NCI-H1092 treated with DMSO at 0.1 percent for 48 hours (cell line): Measurements from ENCODE around the gene PDE11A.
"Not testable (repeated sequence)": the region's sequence is repeated elsewhere in the genome, so short reads cannot be mapped to it uniquely, and the experiment has no call there.

Experiments used
- DNase-seq: peaks from one replicate; lab custom pipeline; 2025; lab: John Stamatoyannopoulos, UW

The PDE11A gene

DNA sequence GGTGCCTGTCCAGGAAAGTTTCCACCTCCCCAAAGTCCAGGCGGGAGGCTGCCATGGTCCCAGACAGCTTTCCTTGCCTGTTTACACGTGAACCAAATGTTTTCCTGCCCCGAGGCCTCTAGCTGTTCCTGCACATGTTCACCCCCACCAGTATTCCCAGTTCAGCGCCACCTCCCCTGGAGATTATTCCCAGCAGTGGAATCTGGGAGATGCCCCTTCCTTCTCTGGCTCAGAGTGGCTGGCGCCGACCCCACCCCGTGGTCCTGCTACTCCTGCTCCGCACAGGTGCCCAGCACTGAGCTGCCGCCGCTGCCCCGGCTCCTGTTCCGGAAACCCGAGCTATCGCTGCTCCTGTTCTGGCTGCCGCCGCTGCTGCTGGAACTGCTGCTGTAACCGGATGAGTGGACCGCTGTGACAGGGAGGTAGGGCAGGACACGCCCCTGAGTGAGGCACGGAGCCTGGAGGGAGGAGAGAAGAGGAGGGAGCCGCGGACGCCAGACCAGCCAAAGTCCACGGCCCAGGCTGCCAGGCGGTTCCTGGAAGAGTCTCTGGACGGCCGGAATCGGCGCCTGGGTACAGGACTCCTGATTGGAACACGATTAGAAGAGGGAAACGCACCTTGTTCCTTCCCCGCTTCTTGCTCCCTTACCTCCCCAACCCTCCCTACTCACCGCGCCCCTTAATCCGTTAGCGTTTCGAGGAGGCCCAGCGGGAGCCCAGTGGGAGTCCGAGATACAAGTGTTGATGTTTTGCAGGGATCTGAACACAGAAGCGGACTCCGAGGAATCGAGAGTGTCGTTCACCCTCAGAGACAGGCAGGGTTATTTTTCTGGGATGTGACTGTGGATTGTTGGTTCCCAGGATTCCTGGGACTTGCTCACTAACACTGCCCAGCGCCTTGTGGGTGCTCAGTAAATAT is at the start of gene PDE11A:
PDE11A (minus strand) TSS at position 395 of the 919 bp plus-strand sequence; CDS start at position 55, 340 bp downstream.
- DNase-seq = peak; percentile 63

DNA sequence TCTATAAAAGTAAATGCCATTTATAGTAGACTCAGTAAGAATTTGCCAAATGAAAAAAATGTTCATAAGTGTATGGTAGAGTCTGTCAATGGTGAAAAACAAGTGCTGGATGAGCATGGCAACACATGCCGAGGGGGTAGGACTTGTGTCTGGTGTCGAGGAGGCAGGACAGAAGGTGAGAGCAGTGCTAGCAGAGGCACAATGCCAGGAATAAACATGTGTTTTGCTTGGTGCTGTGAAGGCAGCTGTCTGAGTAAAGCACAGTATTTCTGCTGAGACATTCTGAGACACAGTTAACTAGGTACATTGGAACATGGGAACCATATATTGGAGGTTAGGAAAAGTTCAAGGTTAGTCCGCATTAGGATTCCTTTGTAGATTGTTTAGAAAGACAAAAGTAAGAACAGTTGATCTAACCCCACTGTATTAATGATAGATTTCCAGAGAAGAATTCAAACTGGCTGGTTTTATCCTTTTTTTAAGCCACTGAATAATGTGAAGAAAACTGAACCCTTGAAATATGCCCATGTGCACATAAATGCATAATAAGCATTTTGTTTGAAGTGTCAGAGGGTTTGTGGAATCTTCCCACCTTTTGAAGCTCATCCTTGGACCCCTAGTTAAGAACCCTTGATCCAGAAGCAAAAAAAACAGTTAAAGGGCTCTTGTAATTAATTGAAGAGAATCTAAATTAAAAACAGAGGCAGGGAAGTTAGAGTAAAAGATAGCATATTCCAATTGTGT is 46.8 kb upstream of the PDE11A start:
- no peak for DNase-seq

DNA sequence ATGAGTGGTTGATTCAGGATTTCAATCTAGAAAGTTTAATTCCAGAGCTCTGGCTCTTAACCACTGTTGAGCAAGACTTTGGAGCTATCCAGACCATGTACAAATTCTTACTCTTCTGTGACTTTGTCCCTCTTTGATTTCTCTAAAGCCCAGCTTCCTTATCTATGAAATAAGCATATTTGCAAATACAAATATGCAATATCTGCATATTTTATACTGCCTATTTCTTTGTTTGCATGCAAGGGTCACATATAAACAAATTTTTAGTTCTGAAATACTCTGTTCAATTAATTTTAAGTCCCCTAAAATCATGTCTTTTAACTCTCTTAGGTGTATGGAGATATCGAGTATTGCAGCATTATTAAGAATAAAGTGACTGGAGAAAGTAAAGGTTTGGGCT is 45.1 kb upstream of the PDE11A start:
- DNase-seq = no peak

DNA sequence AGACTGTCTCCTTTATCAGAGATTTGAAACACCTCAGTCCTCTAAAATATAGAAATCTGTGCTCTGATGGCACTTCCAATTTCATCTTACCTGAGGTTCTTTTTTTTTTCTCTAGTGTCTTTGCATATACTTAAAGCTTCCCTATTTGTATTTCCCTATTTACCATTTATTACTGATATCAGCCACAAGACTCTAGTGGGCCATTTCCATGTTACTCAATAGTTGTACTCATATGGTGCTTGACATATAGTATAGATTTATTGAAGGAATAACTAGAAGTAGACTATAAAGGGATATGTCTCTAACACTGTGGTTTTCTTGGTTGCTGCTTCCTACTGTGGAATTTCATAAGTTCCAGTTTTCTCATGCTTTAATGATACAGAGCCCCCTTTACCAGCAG is 42.7 kb upstream of the PDE11A start:
- no peak for DNase-seq

DNA sequence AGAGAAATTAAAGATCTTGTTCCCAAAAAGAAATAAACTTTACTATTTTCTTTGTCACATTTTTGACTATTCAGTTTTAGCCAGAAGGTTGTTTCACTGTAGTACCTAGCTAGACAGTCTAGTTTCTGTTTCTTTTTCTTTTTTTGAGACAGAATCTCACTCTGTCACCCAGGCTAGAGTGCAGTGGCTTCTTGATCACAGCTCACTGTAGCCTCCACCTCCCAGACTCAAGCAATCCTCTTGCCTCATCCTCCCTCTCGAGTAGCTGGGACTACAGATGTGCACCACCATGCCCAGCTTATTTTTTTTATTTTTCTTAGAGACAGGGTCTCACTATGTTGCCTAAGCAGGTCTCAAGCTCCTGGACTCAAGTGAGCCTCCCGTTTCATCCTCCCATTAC is 41.9 kb upstream of the PDE11A start:
- no peak for DNase-seq

DNA sequence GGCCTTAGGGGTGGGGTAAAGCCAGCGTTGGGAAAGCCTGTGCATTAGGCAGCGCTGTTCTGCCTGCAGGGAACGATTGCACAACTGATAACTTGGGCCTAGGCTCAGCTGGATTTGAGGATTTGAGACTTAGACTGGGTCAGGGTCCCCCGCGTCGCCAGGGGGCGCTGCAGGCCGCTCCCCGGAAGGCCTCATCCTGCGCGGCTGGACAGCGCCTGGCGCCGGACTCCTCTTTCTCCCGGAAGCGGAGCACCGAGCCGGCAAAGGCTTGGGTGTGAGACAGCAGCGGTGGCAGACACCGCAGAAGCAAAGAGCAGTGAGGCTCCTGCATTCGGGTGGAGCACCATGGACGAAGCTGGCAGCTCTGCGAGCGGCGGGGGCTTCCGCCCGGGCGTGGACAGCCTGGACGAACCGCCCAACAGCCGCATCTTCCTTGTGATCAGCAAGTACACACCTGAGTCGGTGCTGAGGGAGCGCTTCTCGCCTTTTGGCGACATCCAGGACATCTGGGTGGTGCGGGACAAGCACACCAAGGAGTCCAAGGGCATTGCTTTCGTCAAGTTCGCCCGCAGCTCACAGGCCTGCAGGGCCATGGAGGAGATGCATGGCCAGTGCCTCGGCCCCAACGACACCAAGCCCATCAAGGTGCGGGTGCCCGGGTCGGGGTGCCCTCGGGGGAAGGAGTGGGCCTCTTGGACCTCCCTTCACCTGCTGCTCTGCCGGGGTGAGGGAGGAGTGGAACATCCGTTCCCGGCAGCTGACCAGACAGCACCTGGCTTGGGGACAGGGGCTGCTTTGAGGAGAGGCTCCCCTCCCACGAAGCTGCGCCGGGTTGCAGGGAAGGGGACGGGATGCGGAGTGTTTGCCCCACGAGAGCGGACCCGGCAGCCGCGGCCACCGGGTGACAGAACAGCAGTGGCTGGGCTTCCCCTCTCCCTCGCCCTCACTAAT is 39.9 kb upstream of the PDE11A start, which contains the start of gene RBM45:
RBM45 (plus strand) TSS at position 236 of the 951 bp plus-strand sequence; CDS start at position 346, 110 bp downstream.
- peak; percentile 85 for DNase-seq

DNA sequence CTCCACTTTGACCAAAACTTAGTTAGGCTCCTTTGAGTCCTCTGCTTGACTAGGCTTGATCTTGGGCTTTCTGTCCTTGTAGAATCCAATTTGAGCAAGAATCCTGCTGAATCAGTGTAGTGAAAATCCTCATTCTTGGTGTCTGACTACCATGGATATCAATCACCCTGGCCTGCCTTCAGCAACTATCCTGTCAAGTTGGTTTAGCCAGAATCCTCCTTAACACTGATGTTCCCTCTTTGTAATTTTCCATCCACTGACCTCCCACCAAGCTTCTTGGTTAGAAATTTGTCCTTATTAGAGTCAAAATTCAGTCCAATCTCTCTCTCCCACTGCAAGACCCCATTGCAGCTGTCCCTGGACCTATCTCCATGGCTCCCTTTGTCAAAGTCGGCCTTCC is 39.2 kb upstream of the PDE11A start:
- no peak for DNase-seq

DNA sequence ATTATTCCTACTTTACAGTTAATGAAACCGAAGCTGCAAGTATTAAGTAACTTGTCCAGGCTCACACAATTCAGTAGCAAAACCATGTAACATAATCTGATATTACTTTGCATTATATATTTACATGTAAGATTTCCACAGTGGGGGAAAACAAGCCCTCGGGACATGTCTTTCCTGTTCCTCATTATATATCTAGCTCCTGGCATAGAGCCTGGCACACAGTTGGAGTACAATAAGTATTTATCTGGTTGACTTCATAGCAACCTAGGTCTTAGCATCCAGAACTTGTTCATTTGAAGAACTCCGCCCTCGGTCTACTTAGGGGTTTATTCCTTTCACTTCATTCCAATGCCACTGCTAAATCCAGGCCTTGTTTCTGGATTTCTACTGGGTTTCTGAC is 38.1 kb upstream of the PDE11A start:
- DNase-seq = no peak

DNA sequence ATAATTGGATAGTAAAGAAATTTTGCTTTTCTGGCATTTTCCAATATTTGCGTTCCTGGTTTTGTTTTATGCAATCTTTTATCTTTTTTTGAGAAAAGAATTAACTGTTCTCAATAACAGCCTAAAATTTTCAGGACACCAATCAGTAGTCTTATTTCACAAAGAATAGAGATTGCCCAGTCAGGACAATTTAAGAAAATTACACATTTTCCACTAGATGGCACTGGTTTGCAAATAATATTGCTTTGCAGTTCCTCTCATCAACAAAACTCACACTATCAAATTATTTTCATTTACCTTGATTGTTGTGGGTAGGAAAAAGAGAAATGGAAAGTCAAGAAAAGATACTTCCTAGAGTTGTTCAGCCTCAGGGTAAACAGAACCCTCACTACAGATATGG is 37.2 kb upstream of the PDE11A start:
- peak; percentile 55 for DNase-seq

DNA sequence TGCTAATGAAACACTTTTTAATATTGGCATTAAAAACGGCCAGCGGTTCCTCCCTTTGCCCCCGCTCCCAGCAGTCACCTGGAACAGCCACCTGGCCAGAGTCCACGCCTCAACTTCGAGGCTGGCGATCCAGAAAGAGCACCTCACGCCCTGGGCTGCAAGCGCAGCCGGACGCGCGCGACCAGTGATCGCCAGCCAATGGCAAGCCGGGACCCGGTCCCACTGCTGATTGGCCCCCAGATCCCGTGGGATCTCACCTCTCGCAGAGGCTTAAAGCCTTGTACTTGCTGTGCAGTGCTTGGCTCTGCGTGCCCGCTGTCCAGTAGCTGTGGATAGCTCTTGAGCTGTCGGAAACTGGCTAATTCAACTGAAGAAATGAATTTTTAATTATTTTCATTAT is 35.6 kb upstream of the PDE11A start:
- no peak for DNase-seq

DNA sequence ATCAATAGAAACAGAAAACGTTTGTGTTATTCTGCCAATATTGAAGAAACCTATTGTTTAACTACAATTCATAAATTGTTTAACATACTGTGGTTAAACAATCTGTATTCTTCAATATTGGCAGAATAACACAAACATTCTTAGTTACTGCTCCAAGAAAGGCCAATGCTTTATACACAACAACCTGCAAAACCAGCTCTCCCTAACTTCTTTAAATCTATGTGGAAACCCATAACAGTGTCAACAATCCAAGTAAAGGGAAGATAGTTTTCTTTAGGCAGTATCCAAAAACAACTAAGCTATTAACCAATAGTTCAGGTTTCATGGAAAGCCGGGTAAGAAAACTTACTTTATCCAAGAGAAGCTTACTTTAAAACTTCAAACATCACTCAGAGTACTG is 33.5 kb upstream of the PDE11A start:
- no peak for DNase-seq

DNA sequence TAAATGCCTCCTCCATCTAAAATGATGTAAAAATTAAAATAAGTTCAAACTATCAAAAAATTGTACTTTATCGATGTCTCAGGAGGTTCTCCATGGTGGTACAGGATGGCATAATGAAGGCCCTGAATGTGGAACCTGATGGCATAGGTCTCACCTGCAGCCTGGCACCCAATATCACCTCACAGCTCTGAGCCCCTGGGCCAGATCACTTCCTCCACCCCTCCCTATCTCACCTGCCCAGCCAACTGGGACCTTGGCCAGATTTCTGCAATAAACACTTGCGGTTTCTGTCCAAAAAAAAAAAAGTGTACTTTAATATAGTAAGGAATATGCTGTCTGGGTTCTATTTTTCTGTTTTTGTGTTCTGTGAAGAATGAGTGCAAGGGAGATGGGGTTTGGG is 33.0 kb upstream of the PDE11A start:
- DNase-seq = no peak

DNA sequence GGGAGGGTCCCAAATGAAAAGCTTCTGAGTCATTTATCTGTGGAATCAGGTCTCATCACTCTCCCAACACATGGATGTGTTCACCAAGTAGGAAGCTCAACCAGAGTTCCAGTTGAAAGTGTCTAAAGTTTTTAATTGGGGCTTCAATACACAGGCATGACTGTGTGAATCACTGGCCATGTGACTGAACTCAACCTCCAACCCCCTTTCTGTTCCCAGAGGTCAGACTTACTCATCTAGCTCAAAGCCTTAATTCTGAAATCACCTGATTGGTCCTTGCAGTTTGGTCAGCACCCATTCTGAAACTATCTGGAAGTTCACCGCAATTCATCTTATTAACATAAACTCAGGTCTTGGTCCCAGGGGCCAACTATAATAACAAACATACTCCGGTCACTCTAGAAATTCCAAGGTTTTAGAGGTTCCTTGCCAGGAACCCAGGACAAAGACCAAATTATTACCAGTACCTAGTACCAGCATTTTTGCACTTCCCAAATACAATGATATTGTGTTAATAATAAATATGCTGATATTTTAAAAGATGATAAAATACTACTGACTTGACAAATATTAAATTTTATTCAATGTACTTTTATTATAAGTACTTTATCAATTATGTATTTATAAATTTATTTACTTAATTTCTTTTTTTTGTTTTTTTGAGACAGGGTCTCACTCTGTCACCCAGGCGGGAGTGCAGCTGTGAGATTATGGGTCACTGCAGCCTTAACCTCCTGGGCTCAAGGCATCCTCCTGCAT is 28.9 kb upstream of the PDE11A start:
- no peak for DNase-seq

DNA sequence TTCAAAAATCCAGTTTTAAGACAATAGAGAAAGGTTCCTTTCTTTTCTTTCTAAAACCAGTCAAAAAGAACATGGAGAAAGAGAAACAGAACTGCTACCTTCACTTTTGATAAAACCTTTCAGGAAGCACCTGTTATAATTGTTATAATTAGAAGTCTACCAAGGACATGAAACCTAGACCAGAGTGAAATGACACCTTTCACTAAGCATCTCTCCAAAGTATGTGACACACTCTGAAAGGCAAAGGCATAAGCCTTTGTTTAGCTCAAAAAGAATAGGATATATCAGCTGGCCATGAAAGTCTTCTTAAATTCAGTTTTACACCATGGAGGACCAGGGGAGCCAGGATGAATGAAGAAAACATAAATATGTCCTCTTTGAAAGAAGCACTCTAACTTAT is 20.9 kb upstream of the PDE11A start:
- no peak for DNase-seq

DNA sequence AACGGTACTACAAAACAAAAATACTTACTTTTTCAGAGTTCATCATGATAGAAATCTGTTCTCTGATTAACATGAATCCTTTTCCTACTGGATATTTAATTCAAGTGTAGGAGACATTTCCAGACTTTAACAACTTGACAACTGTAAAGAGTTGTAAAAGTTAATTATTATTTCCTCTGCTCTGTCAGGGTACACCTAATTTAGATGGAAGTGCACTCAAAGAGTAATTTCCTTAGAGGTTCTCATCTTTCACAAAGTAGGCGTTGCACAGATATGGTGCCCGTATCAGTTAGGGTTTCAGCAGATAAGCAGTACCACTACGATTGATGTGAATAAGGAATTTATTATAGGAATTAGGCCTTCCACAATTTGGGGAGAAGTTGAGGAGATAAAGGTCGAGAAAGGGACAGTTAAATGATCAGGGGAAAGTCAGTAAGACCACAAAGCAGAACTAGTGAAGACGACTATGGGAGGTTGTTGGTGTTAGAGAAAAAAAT is 16.2 kb upstream of the PDE11A start:
- no peak for DNase-seq

DNA sequence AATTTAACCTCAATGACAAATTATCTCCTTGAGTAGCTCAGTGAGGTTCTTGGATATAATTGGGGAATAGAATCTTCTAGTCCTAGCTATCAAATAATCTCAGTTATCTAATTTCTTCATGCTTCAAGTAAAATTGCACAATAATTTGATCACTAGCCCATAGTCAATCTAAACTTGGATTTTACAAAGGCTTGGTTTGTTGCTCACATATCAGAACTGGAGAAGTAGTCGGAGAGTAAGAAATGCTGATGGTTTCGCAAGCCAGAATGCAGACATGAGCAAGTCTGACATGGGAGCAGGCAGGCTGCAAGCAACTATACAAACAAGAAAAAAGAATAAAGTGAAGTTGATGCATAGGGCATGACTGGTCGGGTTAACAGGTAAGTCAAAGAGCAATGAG is 11.7 kb upstream of the PDE11A start:
- DNase-seq = no peak

DNA sequence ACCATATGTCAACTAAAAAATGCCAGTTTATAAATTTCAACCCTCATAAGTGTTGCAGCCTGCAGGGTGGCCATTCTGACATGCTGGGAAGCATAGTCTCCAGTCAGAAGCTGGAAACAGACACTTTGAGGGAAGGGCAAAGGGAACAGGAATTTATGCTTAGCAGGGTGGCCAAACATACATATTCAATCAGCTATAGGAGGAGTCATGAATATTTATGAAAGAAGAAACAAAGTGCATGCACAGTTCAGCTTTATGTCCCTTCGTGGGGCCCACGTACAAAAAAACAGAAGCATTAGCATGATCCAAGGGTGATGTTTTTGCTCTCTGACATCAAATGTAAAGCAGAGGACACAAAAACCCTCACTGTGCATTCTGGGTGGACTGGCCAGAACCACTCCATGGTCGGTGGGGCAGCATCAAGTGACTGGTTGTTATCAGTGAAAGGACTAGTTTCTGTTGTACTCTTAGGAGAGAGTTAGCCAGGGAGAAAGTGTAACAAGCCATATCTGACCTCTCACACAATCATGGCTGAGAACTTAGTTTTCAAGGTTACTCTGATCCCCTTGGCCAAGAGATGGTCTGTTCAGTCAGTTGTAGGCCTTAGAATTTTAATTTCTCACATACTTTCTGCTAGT is 9.9 kb upstream of the PDE11A start:
- no peak for DNase-seq

DNA sequence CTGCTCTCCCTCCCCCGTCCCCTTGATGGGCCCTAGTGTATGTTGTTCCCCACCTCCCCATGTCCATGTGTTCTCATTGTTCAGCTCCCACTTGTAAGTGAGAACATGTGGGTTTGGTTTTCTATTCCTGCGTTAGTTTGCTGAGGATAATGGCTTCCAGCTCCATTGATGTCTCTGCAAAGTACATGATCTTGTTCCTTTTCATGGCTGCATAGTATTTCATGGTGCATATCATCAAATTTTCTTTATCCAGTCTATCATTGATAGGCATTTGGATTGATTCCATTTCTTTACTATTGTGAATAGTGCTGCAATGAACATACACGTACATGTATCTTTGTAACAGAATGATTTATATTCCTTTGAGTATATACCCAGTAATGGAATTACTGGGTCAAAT is 6.7 kb upstream of the PDE11A start:
- not testable (repeated sequence) for DNase-seq

DNA sequence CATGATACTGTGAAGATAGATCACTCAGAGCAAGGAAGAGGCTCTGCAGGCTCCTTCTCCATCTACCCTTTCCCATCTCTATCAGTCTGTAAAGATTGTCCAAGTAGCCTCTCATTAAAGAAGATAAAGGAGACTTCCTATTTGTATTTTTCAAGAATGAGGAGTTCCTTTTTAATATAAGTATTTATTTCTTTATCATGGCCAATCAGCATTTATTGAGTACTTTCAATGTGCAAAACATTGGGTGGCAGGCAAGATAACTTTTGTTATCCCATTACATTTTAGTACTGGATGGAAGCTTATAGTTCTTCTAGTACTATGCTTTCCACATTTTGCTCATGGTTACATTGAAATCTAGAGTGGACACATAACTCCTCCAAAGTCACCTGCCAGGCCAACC is 3.6 kb upstream of the PDE11A start:
- no peak for DNase-seq

DNA sequence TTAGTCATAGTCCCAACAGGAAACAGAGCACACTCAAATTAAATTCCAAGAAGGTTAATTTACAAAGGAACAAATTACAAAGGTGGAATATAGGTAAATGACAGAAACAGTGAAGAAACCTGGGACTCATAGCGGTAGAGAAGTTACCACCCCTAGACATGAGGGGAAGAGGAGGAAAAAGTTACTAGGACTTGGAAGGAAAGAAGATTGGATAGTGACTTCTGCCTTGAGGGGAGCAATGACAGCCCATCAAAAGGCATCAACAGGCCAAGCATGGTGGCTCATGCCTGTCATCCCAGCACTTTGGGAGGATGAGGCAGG is 2.4 kb upstream of the PDE11A start:
- DNase-seq = no peak
